HFF-Myc (cell line): Measurements from ENCODE around the gene DNLZ.
A peak's percentile ranks its signal among the peaks of the same experiment; 100 is the strongest.
"Not testable (repeated sequence)": the region's sequence is repeated elsewhere in the genome, so short reads cannot be mapped to it uniquely, and the experiment has no call there.

Experiments
- DNase-seq: peaks from one replicate; pipeline ENCODE4 v3.0.0-alpha.2; 2011; ENCODE audit warnings: low read depth; ENCODE audit errors: extremely low read depth
- H3K4me3 ChIP-seq: replicated peaks from 2 replicates; pipeline ENCODE4 v1.5.1; 2011; ENCODE audit warnings: low read depth, mild to moderate bottlenecking, control low read depth, low read length
- CTCF ChIP-seq: IDR thresholded peaks from 2 replicates; pipeline ENCODE4 v1.5.1; 2012; ENCODE audit warnings: mild to moderate bottlenecking, low read depth, low read length, control low read depth; ENCODE audit errors: missing control alignments

The DNLZ gene

GRCh38 chr9:136363106-136363948 is at the start of gene DNLZ:
TSS of gene DNLZ (minus strand) at chr9:136363744. CDS start at chr9:136363714, 30 bp downstream.
- TF ChIP-seq CTCF: peak; percentile 75
- peak; percentile 78 for DNase-seq
- peak within 1 kb of the TSS; percentile 50 for H3K4me3 ChIP-seq

DNA sequence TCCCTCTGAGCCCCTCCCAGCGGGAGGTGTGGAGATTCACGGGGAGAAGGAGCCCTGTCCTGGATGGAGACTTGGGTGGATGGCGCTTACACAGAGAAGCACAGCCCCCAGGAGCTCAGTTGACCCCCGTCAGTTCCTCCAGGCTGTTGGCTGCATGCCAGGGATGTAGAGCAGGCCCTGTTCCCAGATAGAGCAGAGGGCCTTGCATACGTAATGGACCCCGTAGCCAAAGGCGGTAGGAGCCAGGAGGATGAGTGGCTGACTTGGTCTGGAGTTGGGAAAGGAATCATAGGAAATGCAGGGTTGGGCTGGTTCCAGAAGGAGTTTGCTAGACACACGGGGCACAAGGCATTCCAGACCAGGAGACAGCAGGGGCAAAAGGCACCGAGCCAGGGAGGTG is 49.4 kb upstream of the DNLZ start:
- no peak for DNase-seq
- TF ChIP-seq CTCF: no peak
- H3K4me3 ChIP-seq: no peak overlapping the region

DNA sequence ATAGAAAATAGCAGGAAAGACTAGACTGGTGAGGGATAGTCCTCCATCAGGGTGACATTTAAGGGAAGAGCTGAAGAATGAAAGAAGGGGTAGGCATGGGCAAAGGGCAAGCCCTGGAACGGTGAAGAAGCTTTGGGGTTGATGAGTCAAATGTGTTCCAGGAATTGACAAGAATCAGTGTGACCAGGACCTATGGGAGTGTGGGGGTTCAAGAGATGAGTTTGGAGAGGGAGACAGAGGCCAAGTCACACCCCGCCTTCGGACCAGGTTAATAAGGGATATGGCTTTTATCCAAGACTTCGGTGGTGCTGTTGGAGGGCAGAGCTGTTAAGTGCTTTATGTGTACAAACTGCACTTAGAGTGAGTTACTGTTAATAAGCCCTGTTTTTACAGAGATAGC is 47.8 kb upstream of the DNLZ start:
- DNase-seq: no peak
- TF ChIP-seq CTCF: no peak
- peak overlapping the region; percentile 93 for H3K4me3 ChIP-seq

DNA sequence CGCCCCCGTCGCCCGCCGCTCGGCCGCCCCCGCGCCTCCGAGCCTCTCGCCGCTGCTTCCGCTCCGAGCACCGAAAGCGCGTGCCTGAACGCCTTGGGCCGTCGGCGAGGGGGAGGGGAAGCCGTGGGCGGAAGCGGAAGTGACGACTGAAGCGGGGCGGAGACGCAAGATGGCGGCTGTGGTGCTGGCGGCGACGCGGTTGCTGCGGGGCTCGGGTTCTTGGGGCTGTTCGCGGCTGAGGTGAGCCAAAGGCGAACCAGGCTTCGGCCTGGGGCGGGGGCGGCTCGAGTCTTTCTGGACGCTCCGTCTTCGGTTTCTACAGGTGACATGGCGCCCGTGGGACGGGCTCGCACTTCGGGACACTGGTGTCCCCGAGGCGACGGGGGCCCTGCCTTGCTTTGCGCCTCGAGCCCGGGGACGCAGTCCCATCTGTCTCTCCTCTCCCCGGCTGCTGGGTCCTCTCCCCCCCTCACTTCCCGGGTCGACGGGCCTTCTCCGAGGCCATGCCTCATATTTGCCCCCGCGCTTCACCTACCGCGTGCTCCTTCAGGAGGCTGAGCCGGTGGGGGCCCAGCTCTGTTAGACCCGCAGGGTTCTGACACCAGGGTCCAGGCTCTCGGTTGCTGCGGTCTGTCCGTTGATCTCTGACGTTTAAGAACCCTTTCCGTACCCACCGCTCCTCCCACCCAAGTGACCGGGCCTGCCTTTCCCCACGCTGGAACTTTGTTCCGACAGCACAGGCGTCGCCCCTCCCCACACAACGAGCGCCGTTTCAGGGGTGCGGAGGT is 47.1 kb upstream of the DNLZ start, which contains the start of the genes ENTR1 and PMPCA:
TSS of gene ENTR1 (minus strand) at position 115 of the 788 bp plus-strand sequence. CDS start 217 bp downstream, outside the sequence.
TSS of gene PMPCA (plus strand) at position 159 of the 788 bp plus-strand sequence. CDS start at position 170, 11 bp downstream.
- H3K4me3 ChIP-seq: peak within 1 kb of the TSS; percentile 93
- DNase-seq: peak; percentile 60
- TF ChIP-seq CTCF: no peak

GRCh38 chr9:136409557-136410455 is 46.3 kb upstream of the DNLZ start:
- no peak for TF ChIP-seq CTCF
- no peak for DNase-seq

GRCh38 chr9:136407911-136408310 is 44.4 kb upstream of the DNLZ start:
- TF ChIP-seq CTCF: no peak
- H3K4me3 ChIP-seq: no peak overlapping the region
- DNase-seq: no peak

More at GRCh38 chr9:136409557-136410455, 46.3 kb upstream of the DNLZ start:
- peak overlapping the region; percentile 93 for H3K4me3 ChIP-seq

DNA sequence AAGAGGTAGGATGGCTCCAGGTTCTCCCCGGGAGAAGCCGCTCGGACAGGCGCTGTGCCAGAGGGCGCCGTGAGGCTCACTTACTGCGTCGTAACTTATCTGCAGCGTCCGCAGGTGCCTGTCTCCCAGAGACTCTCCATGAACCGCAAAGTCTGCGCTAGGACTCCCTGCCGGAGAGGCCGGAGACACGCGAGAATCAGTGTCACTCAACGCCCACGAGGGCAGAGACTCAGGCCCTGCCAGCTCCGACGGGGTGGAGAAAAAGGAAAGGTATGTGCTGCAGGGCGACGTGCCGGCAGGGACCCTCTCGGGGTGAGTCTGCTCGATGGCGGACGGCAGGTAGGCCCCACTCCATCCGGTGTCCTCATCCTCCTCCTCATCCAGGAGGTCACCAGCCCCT is 43.5 kb upstream of the DNLZ start:
- H3K4me3 ChIP-seq, DNase-seq: not testable (repeated sequence)

DNA sequence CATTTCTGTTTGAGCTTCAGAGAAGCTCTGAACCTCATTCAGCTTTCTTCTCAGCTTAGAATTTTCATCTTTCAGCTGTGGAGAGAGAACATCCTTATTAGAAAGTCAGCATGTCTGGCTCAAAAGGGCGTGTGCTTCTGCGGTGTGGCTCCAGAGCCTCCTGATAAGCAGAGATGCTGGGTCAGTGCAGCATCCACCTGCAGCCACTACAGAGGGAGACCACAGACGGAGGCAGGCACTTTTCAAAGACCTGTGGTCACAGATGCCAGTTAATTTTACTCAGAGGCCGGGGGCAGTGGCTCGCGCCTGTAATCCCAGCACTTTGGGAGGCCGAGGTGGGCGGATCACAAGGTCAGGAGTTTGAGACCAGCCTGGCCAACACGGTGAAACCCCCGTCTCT is 42.4 kb upstream of the DNLZ start:
- DNase-seq, H3K4me3 ChIP-seq: not testable (repeated sequence)
